Spleen (tissue), 11 donors: ENCODE measurements around the gene EEF1AKMT3. TPM values are rescaled to one million over a fixed set of nuclear protein-coding genes. Genes with fewer than 3 reads are reported as not detected.
A peak's percentile ranks its signal among the peaks of the same experiment; 100 is the strongest.

Experiments used
- DNase-seq: peaks from one replicate; pipeline ENCODE4 v3.0.0-alpha.2; 2020
- H3K27ac ChIP-seq, 8 donors: fragments of 200-600 bp; sonication (generic) in 7 of 8; 1 replicate in 4 of 8; 2 replicates in 4 of 8; pipeline versions ENCODE4 v1.5.0 to v1.8.0; 2016 to 2021; ENCODE audit warnings: inconsistent platforms in 4 of 8, mild to moderate bottlenecking in 4 of 8, moderate library complexity in 1 of 8
- H3K27me3 ChIP-seq, 7 donors: fragments of 200-600 bp; sonication (generic) in 6 of 7; replicated peaks in 1 of 7; 1 replicate in 4 of 7; 2 replicates in 3 of 7; pipeline versions ENCODE4 v1.5.0 to v1.8.0; 2016 to 2021; ENCODE audit warnings: inconsistent platforms in 3 of 7, mild to moderate bottlenecking in 1 of 7
- H3K36me3 ChIP-seq, 6 donors: fragments of 200-600 bp; sonication (generic) in 5 of 6; 1 replicate in 4 of 6; 2 replicates in 2 of 6; pipeline versions ENCODE4 v1.5.0 to v1.8.0; 2016 to 2021; ENCODE audit warnings: inconsistent platforms in 2 of 6
- H3K4me1 ChIP-seq, 6 donors: fragments of 200-600 bp; sonication (generic) in 5 of 6; 1 replicate in 3 of 6; 2 replicates in 3 of 6; pipeline versions ENCODE4 v1.5.0 to v1.8.0; 2016 to 2021; ENCODE audit warnings: inconsistent platforms in 3 of 6
- H3K4me3 ChIP-seq, 8 donors: fragments of 200-600 bp; sonication (generic) in 7 of 8; 1 replicate in 4 of 8; 2 replicates in 4 of 8; pipeline versions ENCODE4 v1.5.0 to v1.8.0; 2016 to 2021; ENCODE audit warnings: inconsistent platforms in 4 of 8, mild to moderate bottlenecking in 4 of 8, moderate library complexity in 2 of 8
- H3K9me3 ChIP-seq, 8 donors: fragments of 200-600 bp; sonication (generic) in 7 of 8; 1 replicate in 4 of 8; 2 replicates in 4 of 8; pipeline versions ENCODE4 v1.5.0 to v1.8.0; 2016 to 2021; ENCODE audit warnings: inconsistent platforms in 4 of 8
- CTCF ChIP-seq, 11 experiments: fragments of 200-600 bp in 7 of 11; fragments of 450-650 bp in 4 of 11; sonication (generic) in 4 of 11; IDR thresholded peaks in 8 of 11; conservative IDR thresholded peaks in 3 of 11; 1 replicate in 7 of 11; 2 replicates in 4 of 11; pipeline versions ENCODE4 v1.4.0 to v1.8.0; 2016 to 2021; ENCODE audit warnings: antibody characterized with exemption in 11 of 11, inconsistent platforms in 4 of 11, mild to moderate bottlenecking in 1 of 11
- POLR2A ChIP-seq, 3 donors: fragments of 450-650 bp; IDR thresholded peaks; one replicate each; pipeline ENCODE4 v1.5.1; 2017; ENCODE audit warnings: antibody characterized with exemption in 3 of 3, mild to moderate bottlenecking in 1 of 3
- POLR2AphosphoS5 ChIP-seq, 3 donors: sonication (generic); formaldehyde crosslinking; IDR thresholded peaks; one replicate each; pipeline ENCODE4 v1.5.1; 2017; ENCODE audit warnings: antibody characterized with exemption in 3 of 3
- WGBS, 5 donors: extraction: QIAGEN DNeasy Blood & Tissue Kit in 3 of 5; methylation state at CpG; one replicate each; pipeline versions ENCODE4 v1.1.5 to v1.1.7; 2013 to 2018; 5-methylcytosine and 5-hydroxymethylcytosine counted together
- intact Hi-C: fragments of 100-400 bp; cut with DNase I; formaldehyde crosslinking; loops from one replicate; pipeline ENCODE4 v1.15.0; 2023; ENCODE audit warnings: low total_unique reads
- polyA plus RNA-seq, 3 donors: library from polyadenylated mRNA; stranded (reverse); fragments of 200-250 nt; gene quantifications; one replicate each; pipeline ENCODE4 v1.2.1, GENCODE V29; 2013
- total RNA-seq, 7 donors: library from RNA; depleted of rRNA in 3 of 7; stranded (reverse); fragments of >200 nt in 3 of 7; fragmentation: NEBNext Ultra II Directional in 4 of 7; extraction: Animal tissue kit (Norgen Biotek cat#: 25700) in 4 of 7; gene quantifications; one replicate each; pipeline versions ENCODE4 v1.1.0 to v1.2.1, GENCODE V29; 2016 to 2021
- donor health status: healthy with polysubstance abuse.
- donor health status: DM: no; HTN: no; CAD: no; lungs with moderate emphysema.
- donor health status: DM: no; HTN: no; CAD: no.
- donor health status: Bipolar disorder and iron deficiency.
- donor health status: healthy.
- donor health status: DM: no; HTN: no; CAD: no.
- donor health status: DM: yes; HTN: yes; CAD: no.

Gene EEF1AKMT3
- total and polyA plus RNA-seq, 10 donors: 1.2 to 9.5 (median 4.4) TPM

DNA sequence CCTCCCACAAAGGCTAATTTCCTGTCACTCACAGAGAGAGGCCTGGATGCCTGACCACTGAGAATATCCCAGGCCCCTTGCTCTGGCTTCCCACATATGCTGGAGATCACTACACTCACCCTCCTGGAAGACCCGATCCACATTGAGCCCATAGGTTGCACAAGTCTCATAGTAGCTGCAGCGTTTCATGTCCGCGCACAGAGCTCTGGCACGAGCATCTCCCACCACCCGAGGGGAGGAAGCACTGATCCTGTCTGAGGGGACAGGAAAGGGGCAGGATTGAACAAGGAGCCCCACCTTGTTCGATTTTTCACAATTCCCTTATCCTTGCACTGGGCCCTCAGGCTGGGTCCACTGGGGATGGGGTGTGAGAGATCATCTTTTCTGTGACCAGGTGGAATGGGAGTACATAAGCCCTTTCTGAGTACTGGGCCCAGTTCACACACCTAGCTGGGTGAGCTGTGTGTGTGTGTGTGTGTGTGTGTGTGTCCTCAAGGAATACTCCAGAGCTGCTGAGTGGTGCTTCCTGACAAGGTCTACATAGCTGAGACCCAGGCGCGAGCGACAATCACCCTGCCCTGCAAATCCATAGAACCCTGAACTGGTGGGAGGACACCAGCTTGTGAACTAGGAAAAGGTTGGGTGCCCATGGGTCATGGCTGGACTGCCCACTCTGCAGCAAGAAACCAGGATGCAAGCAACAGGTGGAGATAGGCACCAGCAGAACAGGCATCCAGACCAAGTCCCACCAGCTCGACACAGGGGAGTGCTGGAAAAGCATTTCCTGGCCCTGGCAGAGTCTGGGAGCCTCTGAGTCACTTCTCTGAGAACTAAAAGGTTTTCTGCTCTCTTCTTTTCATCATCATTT, 39.5 kb upstream of the EEF1AKMT3 start:
- H3K27ac ChIP-seq: no peak overlapping the region
- peaks cover 0 to 45% (median 18%) of the 10 kb centered on the region in 7 donors for H3K27me3 ChIP-seq
- intact Hi-C loops: no loop called here
- peaks cover 0 to 100% (median 68%) of the 10 kb centered on the region in 6 donors for H3K36me3 ChIP-seq
- no peak for DNase-seq
- H3K4me1 ChIP-seq: peaks cover 3 to 30% (median 21%) of the 10 kb centered on the region in 6 donors
- H3K9me3 ChIP-seq: no peaks in the 10 kb centered on the region
- H3K4me3 ChIP-seq: no peak overlapping the region
- 79 to 91% (median 86%) methylated on average over 8 to 11 of the region's 11 CpGs for WGBS, 5 donors
- TF ChIP-seq POLR2AphosphoS5 (IDR thresholded peaks at IDR 0.05) (no peak), CTCF (IDR thresholded peaks at IDR 0.05 in 8 of 11, conservative IDR thresholded peaks at IDR 0.05 in 3 of 11) (no peak), POLR2A (IDR thresholded peaks at IDR 0.05) (no peak)

- TF ChIP-seq POLR2A (IDR thresholded peaks at IDR 0.05) (no peak), CTCF (IDR thresholded peaks at IDR 0.05 in 8 of 11, conservative IDR thresholded peaks at IDR 0.05 in 3 of 11) (no peak), POLR2AphosphoS5 (IDR thresholded peaks at IDR 0.05) (no peak)
- 78 to 92% (median 88%) methylated on average over 6 of the region's 6 CpGs for WGBS, 5 donors
- intact Hi-C loops: no loop called here
- Histone ChIP-seq H3K4me1 (peaks cover 3 to 39% (median 26%) of the 10 kb centered on the region in 6 donors), H3K4me3 (no peak overlapping the region), H3K36me3 (peaks cover 0 to 100% (median 62%) of the 10 kb centered on the region in 6 donors), H3K9me3 (no peaks in the 10 kb centered on the region), H3K27me3 (peaks cover 0 to 55% (median 22%) of the 10 kb centered on the region in 7 donors), H3K27ac (no peak overlapping the region)
- DNase-seq: no peak
Measured at GRCh38 chr12:57733928-57734327, 38.5 kb upstream of the EEF1AKMT3 start.

DNA sequence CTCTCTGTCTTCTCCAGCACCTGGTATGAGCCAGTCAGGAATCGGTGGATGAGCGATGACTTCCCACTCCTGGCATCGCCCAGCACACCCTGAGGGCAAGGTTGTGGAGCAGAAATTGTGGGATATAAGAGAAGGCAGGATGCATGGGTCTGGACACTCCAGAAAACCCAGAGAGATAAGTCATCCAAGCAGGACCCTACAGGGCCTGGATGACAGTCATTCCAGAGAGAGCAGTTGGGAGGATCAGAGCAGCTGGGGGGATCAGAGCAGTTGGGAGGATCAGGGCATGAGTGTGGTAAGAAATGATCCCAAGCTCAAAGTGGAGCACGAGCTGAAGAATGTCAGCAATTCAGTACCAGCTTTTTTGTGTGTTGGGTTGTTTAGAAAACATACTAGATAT, 37.8 kb upstream of the EEF1AKMT3 start:
- no peak for DNase-seq
- H3K27ac ChIP-seq: no peak overlapping the region
- WGBS, 5 donors: 81 to 91% (median 90%) methylated on average over 4 of the region's 4 CpGs
- H3K27me3 ChIP-seq: peaks cover 0 to 59% (median 22%) of the 10 kb centered on the region in 7 donors
- TF ChIP-seq CTCF (IDR thresholded peaks at IDR 0.05 in 8 of 11, conservative IDR thresholded peaks at IDR 0.05 in 3 of 11) (no peak), POLR2A (IDR thresholded peaks at IDR 0.05) (no peak), POLR2AphosphoS5 (IDR thresholded peaks at IDR 0.05) (no peak)
- H3K9me3 ChIP-seq: no peaks in the 10 kb centered on the region
- no peak overlapping the region for H3K4me3 ChIP-seq
- peaks cover 3 to 46% (median 33%) of the 10 kb centered on the region in 6 donors for H3K4me1 ChIP-seq
- intact Hi-C loops: no loop called here
- peaks cover 0 to 100% (median 60%) of the 10 kb centered on the region in 6 donors for H3K36me3 ChIP-seq

GRCh38 chr12:57735198-57735855, 37.1 kb upstream of the EEF1AKMT3 start:
- no peaks in the 10 kb centered on the region for H3K9me3 ChIP-seq
- H3K27ac ChIP-seq: no peak overlapping the region
- WGBS, 5 donors: 60 to 78% (median 70%) methylated on average over 8 of the region's 8 CpGs
- intact Hi-C loops: no loop called here
- peaks cover 0 to 99% (median 54%) of the 10 kb centered on the region in 6 donors for H3K36me3 ChIP-seq
- H3K4me3 ChIP-seq: peak overlapping the region in 1 of 8 donors; percentile 32
- peaks cover 5 to 53% (median 40%) of the 10 kb centered on the region in 6 donors for H3K4me1 ChIP-seq
- peaks cover 0 to 65% (median 22%) of the 10 kb centered on the region in 7 donors for H3K27me3 ChIP-seq
- TF ChIP-seq POLR2A (IDR thresholded peaks at IDR 0.05) (no peak), POLR2AphosphoS5 (IDR thresholded peaks at IDR 0.05) (no peak), CTCF (IDR thresholded peaks at IDR 0.05 in 8 of 11, conservative IDR thresholded peaks at IDR 0.05 in 3 of 11) (no peak)
- no peak for DNase-seq
